Measurements from ENCODE around the gene MLX.
"Not testable (repeated sequence)": the region's sequence is repeated elsewhere in the genome, so short reads cannot be mapped to it uniquely, and the experiment has no call there.

Gene MLX

GRCh38 chr17:42537826-42538451 lies 29.0 kb upstream of the MLX start:
- Histone ChIP-seq H3K4me1 (ENCODE audit: control insufficient read depth, insufficient read depth, low read length) (peaks cover 21% of the 10 kb centered on the region), H3K27me3 (ENCODE audit: control insufficient read depth, insufficient read depth, low read length) (no peaks in the 10 kb centered on the region), H3K9ac (ENCODE audit: low read depth, low read length) (no peak overlapping the region), H3K4me2 (ENCODE audit: low read length) (peak overlapping the region; percentile 86), H3K4me3 (ENCODE audit: low read length) (no peak overlapping the region), H3K36me3 (ENCODE audit: insufficient read depth, low read length) (peaks cover 33% of the 10 kb centered on the region), H3K9me3 (replicated peaks; ENCODE audit: low read length) (no peaks in the 10 kb centered on the region)

DNA sequence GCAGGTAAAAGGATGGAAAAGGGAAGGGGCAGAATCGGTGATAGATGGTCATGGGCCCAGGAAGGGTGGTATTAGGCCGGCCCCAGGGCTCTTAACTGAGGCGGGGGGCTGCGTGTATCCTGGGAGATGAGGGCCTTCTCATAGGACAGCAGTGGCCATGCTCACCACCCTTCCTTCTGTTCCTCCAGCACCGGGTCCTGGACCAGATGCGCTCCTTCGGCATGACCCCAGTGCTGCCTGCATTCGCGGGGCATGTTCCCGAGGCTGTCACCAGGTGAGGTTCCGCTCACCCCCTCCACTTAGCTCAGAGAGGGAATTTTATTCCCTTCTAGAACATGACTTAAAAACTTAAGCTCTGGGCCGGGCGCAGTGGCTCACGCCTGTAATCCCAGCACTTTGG lies 28.4 kb upstream of the MLX start:
- no peaks in the 10 kb centered on the region for H3K9me3 ChIP-seq (replicated peaks; ENCODE audit: low read length)
- no peak overlapping the region for H3K9ac ChIP-seq (ENCODE audit: low read depth, low read length)
- peaks cover 21% of the 10 kb centered on the region for H3K4me1 ChIP-seq (ENCODE audit: control insufficient read depth, insufficient read depth, low read length)
- no peaks in the 10 kb centered on the region for H3K27me3 ChIP-seq (ENCODE audit: control insufficient read depth, insufficient read depth, low read length)
- H3K4me3 ChIP-seq (ENCODE audit: low read length) = no peak overlapping the region
- no peak overlapping the region for H3K4me2 ChIP-seq (ENCODE audit: low read length)
- H3K36me3 ChIP-seq (ENCODE audit: insufficient read depth, low read length) = peaks cover 39% of the 10 kb centered on the region

GRCh38 chr17:42540558-42540957 lies 26.3 kb upstream of the MLX start:
- H3K4me3 ChIP-seq (ENCODE audit: low read length); H3K9ac ChIP-seq (ENCODE audit: low read depth, low read length); H3K4me2 ChIP-seq (ENCODE audit: low read length); H3K27me3 ChIP-seq (ENCODE audit: control insufficient read depth, insufficient read depth, low read length); H3K9me3 ChIP-seq (replicated peaks; ENCODE audit: low read length): not testable (repeated sequence)
- H3K4me1 ChIP-seq (ENCODE audit: control insufficient read depth, insufficient read depth, low read length) = peaks cover 18% of the 10 kb centered on the region
- H3K36me3 ChIP-seq (ENCODE audit: insufficient read depth, low read length) = peaks cover 40% of the 10 kb centered on the region

DNA sequence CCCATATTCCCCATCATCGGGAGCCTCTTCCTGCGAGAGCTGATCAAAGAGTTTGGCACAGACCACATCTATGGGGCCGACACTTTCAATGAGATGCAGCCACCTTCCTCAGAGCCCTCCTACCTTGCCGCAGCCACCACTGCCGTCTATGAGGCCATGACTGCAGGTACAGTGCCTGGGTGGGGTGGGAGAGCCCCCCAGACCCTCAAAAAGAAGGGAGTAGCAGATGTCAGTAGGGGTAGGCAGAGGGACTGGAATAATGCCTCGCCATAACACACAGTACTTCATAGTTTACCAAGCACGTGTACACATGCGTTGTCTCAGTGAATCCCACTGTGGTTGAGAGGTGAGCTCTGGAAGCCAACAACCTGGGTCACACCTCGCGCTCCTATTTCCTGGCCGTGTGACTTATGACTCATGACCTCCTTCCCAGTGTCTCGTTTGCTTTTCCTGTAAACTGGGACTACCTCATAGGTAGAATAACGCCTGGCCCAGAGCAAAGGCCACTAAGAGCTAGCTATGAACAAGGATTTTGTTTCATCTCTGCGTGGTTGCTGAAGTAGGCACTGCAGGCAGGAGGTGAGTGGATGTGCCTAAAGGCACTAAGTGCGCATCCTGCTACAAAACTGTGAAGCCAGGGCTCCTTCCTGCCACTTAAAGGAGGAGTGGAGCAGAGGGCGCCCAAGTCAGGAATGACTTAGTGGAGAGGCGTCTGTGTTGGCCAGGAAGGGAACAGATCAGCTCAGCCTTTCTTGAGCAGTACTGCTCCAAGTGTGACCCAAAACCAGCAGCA lies 25.7 kb upstream of the MLX start:
- H3K27me3 ChIP-seq (ENCODE audit: control insufficient read depth, insufficient read depth, low read length) = no peaks in the 10 kb centered on the region
- no peak overlapping the region for H3K4me3 ChIP-seq (ENCODE audit: low read length)
- H3K9me3 ChIP-seq (replicated peaks; ENCODE audit: low read length) = no peaks in the 10 kb centered on the region
- no peak overlapping the region for H3K4me2 ChIP-seq (ENCODE audit: low read length)
- H3K36me3 ChIP-seq (ENCODE audit: insufficient read depth, low read length) = peaks cover 40% of the 10 kb centered on the region
- no peak overlapping the region for H3K9ac ChIP-seq (ENCODE audit: low read depth, low read length)
- H3K4me1 ChIP-seq (ENCODE audit: control insufficient read depth, insufficient read depth, low read length) = peaks cover 14% of the 10 kb centered on the region

GRCh38 chr17:42543190-42544079 lies 23.5 kb upstream of the MLX start:
- H3K36me3 ChIP-seq (ENCODE audit: insufficient read depth, low read length) = peaks cover 32% of the 10 kb centered on the region
- no peak overlapping the region for H3K4me2 ChIP-seq (ENCODE audit: low read length)
- no peaks in the 10 kb centered on the region for H3K4me1 ChIP-seq (ENCODE audit: control insufficient read depth, insufficient read depth, low read length)
- H3K9ac ChIP-seq (ENCODE audit: low read depth, low read length) = no peak overlapping the region
- no peaks in the 10 kb centered on the region for H3K27me3 ChIP-seq (ENCODE audit: control insufficient read depth, insufficient read depth, low read length)
- no peak overlapping the region for H3K4me3 ChIP-seq (ENCODE audit: low read length)
- no peaks in the 10 kb centered on the region for H3K9me3 ChIP-seq (replicated peaks; ENCODE audit: low read length)

DNA sequence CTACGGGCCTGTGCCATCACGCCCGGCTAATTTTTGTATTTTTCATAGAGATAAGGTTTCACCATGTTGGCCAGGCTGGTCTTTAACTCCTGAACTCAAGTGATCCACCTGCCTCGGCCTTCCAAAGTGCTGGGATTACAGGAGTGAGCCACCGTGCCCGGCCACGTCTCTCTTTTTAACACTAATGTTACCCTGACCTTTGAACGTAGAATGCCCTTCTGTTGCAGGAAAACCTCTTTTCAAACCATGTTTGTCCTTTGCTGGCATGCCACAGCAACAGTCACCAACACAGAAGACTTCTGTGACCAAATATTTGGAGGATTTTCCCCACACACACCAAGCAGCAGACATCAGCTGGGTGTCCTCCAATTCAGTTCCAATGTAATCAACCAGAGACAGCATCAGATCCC lies 22.0 kb upstream of the MLX start:
- Histone ChIP-seq H3K4me3 (ENCODE audit: low read length) (no peak overlapping the region), H3K9me3 (replicated peaks; ENCODE audit: low read length) (no peaks in the 10 kb centered on the region), H3K4me2 (ENCODE audit: low read length) (no peak overlapping the region), H3K4me1 (ENCODE audit: control insufficient read depth, insufficient read depth, low read length) (no peaks in the 10 kb centered on the region), H3K9ac (ENCODE audit: low read depth, low read length) (no peak overlapping the region), H3K27me3 (ENCODE audit: control insufficient read depth, insufficient read depth, low read length) (no peaks in the 10 kb centered on the region), H3K36me3 (ENCODE audit: insufficient read depth, low read length) (peaks cover 22% of the 10 kb centered on the region)

DNA sequence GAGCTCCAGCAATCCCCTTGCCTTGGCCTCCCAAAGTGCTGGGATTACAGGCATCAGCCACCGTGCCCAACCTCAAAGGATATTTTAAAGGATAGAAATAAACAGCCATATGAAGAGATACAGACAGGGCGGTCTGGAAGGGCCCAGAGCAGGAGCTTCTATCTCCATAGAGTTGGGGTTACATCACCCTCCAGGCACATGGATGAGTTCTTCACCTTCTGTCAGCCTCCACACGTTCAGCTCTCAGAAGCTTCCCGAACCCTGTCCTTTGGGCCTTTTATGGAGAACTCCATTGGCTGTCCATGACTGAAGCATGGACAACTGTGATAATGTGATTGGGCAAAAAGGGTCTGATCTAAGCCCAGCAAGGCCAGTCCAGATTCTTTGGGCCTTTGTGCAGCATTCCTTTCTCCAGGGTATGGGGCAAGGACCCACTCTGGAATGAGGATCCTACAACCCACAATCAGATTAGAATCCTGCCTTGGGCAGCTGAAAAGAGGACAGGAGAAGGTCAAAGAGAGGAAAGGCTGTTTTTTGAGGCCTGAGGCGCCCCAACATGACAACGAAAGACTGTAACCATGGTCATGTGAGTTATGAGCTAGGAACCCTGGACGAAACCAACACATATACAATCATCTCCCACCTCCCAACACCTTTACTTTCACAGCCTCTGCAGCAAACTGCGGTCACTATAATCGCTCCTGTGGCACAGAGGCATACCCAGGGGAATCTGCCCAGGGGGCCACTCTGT lies 21.0 kb upstream of the MLX start:
- not testable (repeated sequence) for H3K9me3 ChIP-seq (replicated peaks; ENCODE audit: low read length); H3K4me2 ChIP-seq (ENCODE audit: low read length); H3K4me1 ChIP-seq (ENCODE audit: control insufficient read depth, insufficient read depth, low read length); H3K27me3 ChIP-seq (ENCODE audit: control insufficient read depth, insufficient read depth, low read length); H3K4me3 ChIP-seq (ENCODE audit: low read length); H3K9ac ChIP-seq (ENCODE audit: low read depth, low read length)
- peaks cover 20% of the 10 kb centered on the region for H3K36me3 ChIP-seq (ENCODE audit: insufficient read depth, low read length)

- no peaks in the 10 kb centered on the region for H3K4me1 ChIP-seq (ENCODE audit: control insufficient read depth, insufficient read depth, low read length)
- H3K4me2 ChIP-seq (ENCODE audit: low read length) = no peak overlapping the region
- H3K36me3 ChIP-seq (ENCODE audit: insufficient read depth, low read length) = peaks cover 12% of the 10 kb centered on the region
- H3K9me3 ChIP-seq (replicated peaks; ENCODE audit: low read length) = no peaks in the 10 kb centered on the region
- H3K4me3 ChIP-seq (ENCODE audit: low read length) = no peak overlapping the region
- no peak overlapping the region for H3K9ac ChIP-seq (ENCODE audit: low read depth, low read length)
- no peaks in the 10 kb centered on the region for H3K27me3 ChIP-seq (ENCODE audit: control insufficient read depth, insufficient read depth, low read length)
These were observed 19.9 kb upstream of the MLX start for GRCh38 chr17:42547001-42547461.

DNA sequence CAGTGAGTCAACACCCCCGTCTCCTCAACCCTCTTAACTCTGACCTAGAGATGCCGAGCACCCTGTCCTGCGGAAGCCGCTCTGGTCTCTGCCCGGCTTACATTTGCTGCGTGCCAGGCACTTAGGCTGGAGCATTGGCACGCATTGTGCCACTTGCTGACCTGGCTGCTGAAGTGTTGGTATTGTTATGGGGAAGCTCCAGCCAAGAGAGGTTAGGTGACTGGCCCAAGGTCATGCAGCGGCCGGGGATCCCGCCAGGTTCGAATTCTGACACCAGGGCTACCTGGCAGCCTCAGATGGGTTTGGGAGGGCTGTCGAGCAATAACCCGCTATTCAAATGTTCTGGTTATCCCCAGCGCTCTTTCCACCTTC lies 19.2 kb upstream of the MLX start:
- H3K36me3 ChIP-seq (ENCODE audit: insufficient read depth, low read length) = peaks cover 9% of the 10 kb centered on the region
- no peaks in the 10 kb centered on the region for H3K27me3 ChIP-seq (ENCODE audit: control insufficient read depth, insufficient read depth, low read length)
- H3K4me3 ChIP-seq (ENCODE audit: low read length) = no peak overlapping the region
- H3K4me1 ChIP-seq (ENCODE audit: control insufficient read depth, insufficient read depth, low read length) = no peaks in the 10 kb centered on the region
- no peaks in the 10 kb centered on the region for H3K9me3 ChIP-seq (replicated peaks; ENCODE audit: low read length)
- H3K4me2 ChIP-seq (ENCODE audit: low read length) = no peak overlapping the region
- H3K9ac ChIP-seq (ENCODE audit: low read depth, low read length) = no peak overlapping the region

- H3K4me3 ChIP-seq (ENCODE audit: low read length) = no peak overlapping the region
- peaks cover 4% of the 10 kb centered on the region for H3K36me3 ChIP-seq (ENCODE audit: insufficient read depth, low read length)
- H3K4me2 ChIP-seq (ENCODE audit: low read length) = no peak overlapping the region
- H3K4me1 ChIP-seq (ENCODE audit: control insufficient read depth, insufficient read depth, low read length) = peaks cover 1% of the 10 kb centered on the region
- H3K9me3 ChIP-seq (replicated peaks; ENCODE audit: low read length) = no peaks in the 10 kb centered on the region
- no peaks in the 10 kb centered on the region for H3K27me3 ChIP-seq (ENCODE audit: control insufficient read depth, insufficient read depth, low read length)
- no peak overlapping the region for H3K9ac ChIP-seq (ENCODE audit: low read depth, low read length)
These were observed 18.6 kb upstream of the MLX start for GRCh38 chr17:42548070-42548837.

Data from skeletal muscle satellite cell (primary cell).